Measurements from ENCODE around the gene CCL2. TPM values are rescaled to one million over a fixed set of nuclear protein-coding genes. Genes with fewer than 3 reads are reported as not detected.

The CCL2 gene
- polyA plus RNA-seq, 3 donors: 1.4 to 44.9 (median 17.7) TPM

GRCh38 chr17:34227707-34228106 lies 27.4 kb upstream of the CCL2 start:
- 66% methylated on average over 3 of the region's 3 CpGs for WGBS (ENCODE audit: insufficient coverage)
- no peaks in the 10 kb centered on the region for H3K79me2 ChIP-seq (ENCODE audit: insufficient read depth, low read length)
- peaks cover 3 to 23% (median 17%) of the 10 kb centered on the region in 7 donors for H3K9me3 Mint-ChIP-seq
- H3K4me3 ChIP-seq (replicated peaks in 1 of 3; ENCODE audit: low read depth in 2 of 3, low read length in 3 of 3): no peak overlapping the region
- H3K4me3 Mint-ChIP-seq: no peak overlapping the region
- peaks cover 10% of the 10 kb centered on the region in 2 donors for H3K4me1 ChIP-seq (ENCODE audit: control insufficient read depth in 1 of 2, insufficient read depth in 2 of 2, low read length in 2 of 2)
- H3K4me1 Mint-ChIP-seq: peaks cover 15% of the 10 kb centered on the region
- H3K9me3 ChIP-seq (replicated peaks in 1 of 2; ENCODE audit: control insufficient read depth in 1 of 2, insufficient read depth in 1 of 2, low read length in 2 of 2): peaks cover 5 to 9% of the 10 kb centered on the region in 2 donors
- no peak for DNase-seq
- intact Hi-C loops (cut with micrococcal nuclease): loop anchor here in 1 of 2 donors (10.0 kb wide), 1 partner anchor 1967 kb away; the partner anchor contains the start of genes CCL3L1 and CCL3L3
- no peak overlapping the region for H3K27ac ChIP-seq (ENCODE audit: low read depth in 1 of 2, low read length in 2 of 2)
- no peak overlapping the region for H3K9ac ChIP-seq (ENCODE audit: insufficient read depth, low read length, poor library complexity, severe bottlenecking)
- peaks cover 1 to 3% (median 3%) of the 10 kb centered on the region in 3 donors for H3K27me3 Mint-ChIP-seq (ENCODE audit: low read depth in 3 of 3)
- H3K36me3 Mint-ChIP-seq: peaks cover 2 to 4% of the 10 kb centered on the region in 2 donors
- no peaks in the 10 kb centered on the region for H3K27me3 ChIP-seq (ENCODE audit: control insufficient read depth in 2 of 2, insufficient read depth in 2 of 2, low read length in 2 of 2)
- H3K27ac Mint-ChIP-seq: peak overlapping the region in 1 of 7 donors; percentile 62
- no peak overlapping the region for H2AFZ ChIP-seq (ENCODE audit: insufficient read depth, low read depth, low read length, poor library complexity, severe bottlenecking)
- no peaks in the 10 kb centered on the region for H4K20me1 ChIP-seq (ENCODE audit: insufficient read depth, low read length)
- no peak overlapping the region for H3K4me2 ChIP-seq (replicated peaks; ENCODE audit: extremely low read depth, low read length, poor library complexity, severe bottlenecking)
- no peaks in the 10 kb centered on the region for H3K36me3 ChIP-seq (replicated peaks in 1 of 2; ENCODE audit: control insufficient read depth in 1 of 2, insufficient read depth in 2 of 2, low read length in 2 of 2)
- no peak for TF ChIP-seq CTCF (IDR thresholded peaks at IDR 0.05)

- Histone ChIP-seq H3K36me3 (replicated peaks in 1 of 2; ENCODE audit: control insufficient read depth in 1 of 2, insufficient read depth in 2 of 2, low read length in 2 of 2) (no peaks in the 10 kb centered on the region), H3K27me3 (ENCODE audit: control insufficient read depth in 2 of 2, insufficient read depth in 2 of 2, low read length in 2 of 2) (no peaks in the 10 kb centered on the region), H3K9ac (ENCODE audit: insufficient read depth, low read length, poor library complexity, severe bottlenecking) (no peak overlapping the region), H3K79me2 (ENCODE audit: insufficient read depth, low read length) (no peaks in the 10 kb centered on the region), H2AFZ (ENCODE audit: insufficient read depth, low read depth, low read length, poor library complexity, severe bottlenecking) (no peak overlapping the region), H4K20me1 (ENCODE audit: insufficient read depth, low read length) (no peaks in the 10 kb centered on the region), H3K27ac (ENCODE audit: low read depth in 1 of 2, low read length in 2 of 2) (no peak overlapping the region), H3K4me3 (replicated peaks in 1 of 3; ENCODE audit: low read depth in 2 of 3, low read length in 3 of 3) (no peak overlapping the region), H3K9me3 (replicated peaks in 1 of 2; ENCODE audit: control insufficient read depth in 1 of 2, insufficient read depth in 1 of 2, low read length in 2 of 2) (peaks cover 5 to 9% of the 10 kb centered on the region in 2 donors), H3K4me1 (ENCODE audit: control insufficient read depth in 1 of 2, insufficient read depth in 2 of 2, low read length in 2 of 2) (peaks cover 6% of the 10 kb centered on the region in 2 donors), H3K4me2 (replicated peaks; ENCODE audit: extremely low read depth, low read length, poor library complexity, severe bottlenecking) (no peak overlapping the region)
- no peak for TF ChIP-seq CTCF (IDR thresholded peaks at IDR 0.05)
- DNase-seq: no peak
- H3K27me3 Mint-ChIP-seq (ENCODE audit: low read depth in 3 of 3): peaks cover 1 to 4% (median 3%) of the 10 kb centered on the region in 3 donors
- peaks cover 3 to 23% (median 19%) of the 10 kb centered on the region in 7 donors for H3K9me3 Mint-ChIP-seq
- WGBS (ENCODE audit: insufficient coverage): 94% methylated on average over 1 of the region's 4 CpGs
- H3K36me3 Mint-ChIP-seq: peaks cover 2 to 4% of the 10 kb centered on the region in 2 donors
- H3K4me3 Mint-ChIP-seq: no peak overlapping the region
- peaks cover 11% of the 10 kb centered on the region for H3K4me1 Mint-ChIP-seq
- peak overlapping the region in 1 of 7 donors; percentile 38 for H3K27ac Mint-ChIP-seq
- intact Hi-C loops (cut with micrococcal nuclease): loop anchor here in 1 of 2 donors (10.0 kb wide), 1 partner anchor 1966 kb away; the partner anchor contains the start of genes CCL3L1 and CCL3L3
Measured at GRCh38 chr17:34228781-34229180, 26.3 kb upstream of the CCL2 start.

All from CD14-positive monocyte (primary cell).